ENCODE data around the gene OPA1. TPM values are rescaled to one million over a fixed set of nuclear protein-coding genes. Genes with fewer than 3 reads are reported as not detected.

Gene OPA1
- total and polyA plus RNA-seq, 2 of the 4 experiments (the other 2 are of a cell fraction): 17.8 to 73.7 TPM

- TF ChIP-seq BHLHE40 (IDR thresholded peaks at IDR 0.05; ENCODE audit: low read depth, low read length) (no peak), CHD1 (IDR thresholded peaks at IDR 0.05; ENCODE audit: low read depth, low read length) (no peak), POLR2A (IDR thresholded peaks at IDR 0.05; ENCODE audit: low read depth, low read length) (no peak), RAD21 (IDR thresholded peaks at IDR 0.05; ENCODE audit: low read length) (no peak), USF2 (IDR thresholded peaks at IDR 0.05; ENCODE audit: low read depth, low read length) (no peak), MAZ (IDR thresholded peaks at IDR 0.05; ENCODE audit: borderline replicate concordance, low read depth, low read length) (0 out of 2 replicates have a peak, but pooled peaks have one; percentile 8), CTCF (conservative IDR thresholded peaks at IDR 0.05; ENCODE audit: low read depth, low read length) (no peak), MXI1 (IDR thresholded peaks at IDR 0.05; ENCODE audit: borderline replicate concordance, low read depth, low read length) (no peak), NFE2L2 (IDR thresholded peaks at IDR 0.05; ENCODE audit: low read depth, low read length) (no peak; the same call in 1 of the 2 replicates), ELK1 (IDR thresholded peaks at IDR 0.05; ENCODE audit: borderline replicate concordance, low read depth, low read length) (no peak), RCOR1 (IDR thresholded peaks at IDR 0.05; ENCODE audit: insufficient replicate concordance, low read length) (no peak), SMC3 (IDR thresholded peaks at IDR 0.05; ENCODE audit: low read depth, low read length) (no peak), CEBPB (IDR thresholded peaks at IDR 0.05; ENCODE audit: low read depth, low read length) (no peak), RFX5 (IDR thresholded peaks at IDR 0.05; ENCODE audit: low read depth, low read length) (no peak), FOS (IDR thresholded peaks at IDR 0.05; ENCODE audit: low read depth, low read length) (peak; percentile 65), MAFK (IDR thresholded peaks at IDR 0.05; ENCODE audit: low read depth, low read length) (peak; percentile 62)
- H4K8ac ChIP-seq (ENCODE audit: low read depth in 2 of 2, low read length in 2 of 2): no peak overlapping the region
- ATAC-seq (ENCODE audit: low read depth) (peak; percentile 95), DNase-seq (peak; percentile 91)
- peaks cover 11% of the 10 kb centered on the region for H3K27me3 ChIP-seq (ENCODE audit: control insufficient read depth, insufficient read depth, low read length)
- H3K23ac ChIP-seq (ENCODE audit: low read depth, low read length): no peak overlapping the region
- no peak overlapping the region for H2AK9ac ChIP-seq (replicated peaks; ENCODE audit: low read depth, low read length, poor library complexity)
- H3K36me3 ChIP-seq (ENCODE audit: control insufficient read depth, insufficient read depth, low read length): no peaks in the 10 kb centered on the region
- ChIA-PET POLR2A (ENCODE audit: unreplicated experiment) (no interaction called here), CTCF (interaction anchor here (1.2 to 1.3 kb wide), 2 partner anchors 10 to 21 kb away, joined by 3 to 6 read pairs; no protein-coding TSS in a partner anchor)
- no peak overlapping the region for H3K4me3 ChIP-seq (ENCODE audit: insufficient read depth, low read depth, low read length)
- no peak overlapping the region for H2BK5ac ChIP-seq (ENCODE audit: low read depth, low read length, poor library complexity, severe bottlenecking)
- H3K9ac ChIP-seq (ENCODE audit: low read depth, low read length): no peak overlapping the region
- H2AFZ ChIP-seq (replicated peaks; ENCODE audit: low read length, poor library complexity): peak overlapping the region; percentile 68
- no peaks in the 10 kb centered on the region for H3K79me1 ChIP-seq (ENCODE audit: low read depth in 1 of 2, low read length in 2 of 2)
- no peak overlapping the region for H4K91ac ChIP-seq (ENCODE audit: insufficient read depth, low read depth, low read length)
- 0 out of 2 replicates have a peak overlapping the region, but pooled peaks have one; percentile 51 for H2AK5ac ChIP-seq (ENCODE audit: low read depth, low read length)
- in situ Hi-C loops (cut with MboI; ENCODE audit: low sequenced_read_pairs) (no loop called here), intact Hi-C loops (cut with micrococcal nuclease) (no loop called here), dilution Hi-C loops (cut with HindIII; ENCODE audit: low sequenced_read_pairs, unreplicated experiment) (no loop called here)
- H2BK15ac ChIP-seq (ENCODE audit: low read depth, low read length): no peak overlapping the region
- H4K5ac ChIP-seq (ENCODE audit: low read depth, low read length): no peak overlapping the region
- no peak overlapping the region for H3K14ac ChIP-seq (replicated peaks; ENCODE audit: low read depth, low read length)
- H3K4ac ChIP-seq (ENCODE audit: low read depth, low read length): no peak overlapping the region; the same call in 1 of the 2 replicates
- no peak overlapping the region for H3K4me2 ChIP-seq (ENCODE audit: low read depth, low read length)
- peaks cover 3% of the 10 kb centered on the region; the same call in 1 of the 2 replicates for H3K4me1 ChIP-seq (ENCODE audit: control insufficient read depth, insufficient read depth, low read length)
- H3K9me3 ChIP-seq (ENCODE audit: control insufficient read depth, insufficient read depth, low read length): no peaks in the 10 kb centered on the region
- H3K9me1 ChIP-seq (ENCODE audit: insufficient read depth, low read length): no peaks in the 10 kb centered on the region
- H3K27ac ChIP-seq (ENCODE audit: insufficient read depth, low read length): no peak overlapping the region
- no peak overlapping the region for H3K56ac ChIP-seq (ENCODE audit: extremely low read depth, insufficient read depth, low read length)
- no TSS peak for BruUV-seq (replicated peaks)
- no peak overlapping the region for H3K18ac ChIP-seq (ENCODE audit: low read depth, low read length)
- 35% methylated on average over 5 of the region's 9 CpGs; no CpG with 5 or more reads in 1 of the 2 experiments for WGBS, 2 experiments (ENCODE audit: extremely low coverage in 2 of 2, insufficient read length in 1 of 2)
- H2BK20ac ChIP-seq (ENCODE audit: low read depth, low read length): no peak overlapping the region
- no peaks in the 10 kb centered on the region for H4K20me1 ChIP-seq (ENCODE audit: insufficient read depth, low read length)
- no peak overlapping the region for H2BK120ac ChIP-seq (ENCODE audit: low read depth, low read length)
Observed at GRCh38 chr3:193732391-193732790, 139.4 kb downstream of the OPA1 start.
